Measurements from ENCODE around the gene SCN2A.

Gene SCN2A

GRCh38 chr2:165280356-165280755, 41.1 kb downstream of the SCN2A start:
- Mint-ChIP-seq H3K27ac (no peak overlapping the region), H3K36me3 (ENCODE audit: low read depth) (no peaks in the 10 kb centered on the region)

GRCh38 chr2:165281387-165281786, 42.2 kb downstream of the SCN2A start:
- H3K36me3 Mint-ChIP-seq (ENCODE audit: low read depth), result no peaks in the 10 kb centered on the region
- no peak for TF ChIP-seq CTCF (IDR thresholded peaks at IDR 0.05)
- H3K27ac Mint-ChIP-seq, result no peak overlapping the region

More at GRCh38 chr2:165280356-165280755, 41.1 kb downstream of the SCN2A start:
- no peak for TF ChIP-seq CTCF (IDR thresholded peaks at IDR 0.05)
- Mint-ChIP-seq H3K4me3 (no peak overlapping the region), H3K27me3 (ENCODE audit: low read depth, poor library complexity) (peaks cover 5% of the 10 kb centered on the region), H3K9me3 (no peaks in the 10 kb centered on the region), H3K4me1 (no peaks in the 10 kb centered on the region)
- DNase-seq, result no peak

GRCh38 chr2:165283342-165283741, 44.1 kb downstream of the SCN2A start:
- no peaks in the 10 kb centered on the region for H3K36me3 Mint-ChIP-seq (ENCODE audit: low read depth)
- DNase-seq, result no peak
- H3K4me1 Mint-ChIP-seq, result no peaks in the 10 kb centered on the region
- no peak for TF ChIP-seq CTCF (IDR thresholded peaks at IDR 0.05)
- no peak overlapping the region for H3K4me3 Mint-ChIP-seq
- H3K27ac Mint-ChIP-seq, result no peak overlapping the region
- peaks cover 4% of the 10 kb centered on the region for H3K9me3 Mint-ChIP-seq
- peaks cover 4% of the 10 kb centered on the region for H3K27me3 Mint-ChIP-seq (ENCODE audit: low read depth, poor library complexity)

More at GRCh38 chr2:165281387-165281786, 42.2 kb downstream of the SCN2A start:
- Mint-ChIP-seq H3K4me1 (no peaks in the 10 kb centered on the region), H3K27me3 (ENCODE audit: low read depth, poor library complexity) (peaks cover 5% of the 10 kb centered on the region), H3K4me3 (no peak overlapping the region), H3K9me3 (no peaks in the 10 kb centered on the region)
- no peak for DNase-seq

- H3K36me3 Mint-ChIP-seq (ENCODE audit: low read depth), result no peaks in the 10 kb centered on the region
- no peak for DNase-seq
- H3K9me3 Mint-ChIP-seq, result peaks cover 4% of the 10 kb centered on the region
- no peak overlapping the region for H3K27ac Mint-ChIP-seq
- H3K4me1 Mint-ChIP-seq, result no peaks in the 10 kb centered on the region
- H3K27me3 Mint-ChIP-seq (ENCODE audit: low read depth, poor library complexity), result peaks cover 11% of the 10 kb centered on the region
- TF ChIP-seq CTCF (IDR thresholded peaks at IDR 0.05), result no peak
- no peak overlapping the region for H3K4me3 Mint-ChIP-seq
Observed at GRCh38 chr2:165287094-165287778, 48.0 kb downstream of the SCN2A start.

- Mint-ChIP-seq H3K27me3 (ENCODE audit: low read depth, poor library complexity) (peaks cover 16% of the 10 kb centered on the region), H3K9me3 (peaks cover 4% of the 10 kb centered on the region), H3K4me3 (no peak overlapping the region), H3K4me1 (no peaks in the 10 kb centered on the region), H3K27ac (no peak overlapping the region), H3K36me3 (ENCODE audit: low read depth) (no peaks in the 10 kb centered on the region)
- DNase-seq, result no peak
- no peak for TF ChIP-seq CTCF (IDR thresholded peaks at IDR 0.05)
Observed at GRCh38 chr2:165289069-165289468, 49.9 kb downstream of the SCN2A start.

All from nephron progenitor cell (in vitro differentiated cells).